GM12878 (cell line): ENCODE measurements around the gene HOMER2. TPM values are rescaled to one million over a fixed set of nuclear protein-coding genes. Genes with fewer than 3 reads are reported as not detected.

Source experiments
- ATAC-seq: fragments of 200-7000 bp; cut with Tn5 transposase; 3 replicates; pipeline ENCODE4 v1.9.1; 2020; ENCODE audit warnings: mild to moderate bottlenecking, moderate library complexity
- BruUV-seq: library from RNA; stranded (reverse); fragments of 400-500 nt; replicated peaks from 2 replicates; lab custom pipeline; 2021; lab: Mats Ljungman, UMichigan
- CTCF ChIA-PET: fragments of 300-600 bp; sonication (Branson Sonifier 250); formaldehyde crosslinking; extraction: SDS; loops from one replicate; lab custom pipeline; 2021; ENCODE audit warnings: inconsistent platforms; lab: Yijun Ruan, JAX
- POLR2A ChIA-PET: fragments of 350-600 bp; formaldehyde crosslinking; extraction: SDS; loops from one replicate; lab custom pipeline; 2021; ENCODE audit warnings: inconsistent platforms; lab: Charles Lee
- RAD21 ChIA-PET: fragments of 300-600 bp; sonication (Branson Sonifier 250); formaldehyde crosslinking; loops from one replicate; lab custom pipeline; 2023; ENCODE audit warnings: antibody characterized with exemption; ENCODE audit not compliant: unreplicated experiment; lab: Charles Lee
- SMC1A ChIA-PET: fragments of 300-600 bp; sonication (Branson Sonifier 250); formaldehyde crosslinking; loops from one replicate; lab custom pipeline; 2023; ENCODE audit not compliant: unreplicated experiment, uncharacterized antibody; lab: Charles Lee
- DNase-seq: peaks from one replicate; pipeline ENCODE4 v3.0.0-alpha.2; 2011; ENCODE audit warnings: low read depth, low spot score
- FAIRE-seq: peaks from 3 replicates; lab custom pipeline; 2011; peaks lifted over from hg19 to GRCh38; lab: Jason Lieb, UNC
- H2AFZ ChIP-seq: 2 replicates; pipeline ENCODE4 v1.6.0; 2011; ENCODE audit warnings: low read depth, low read length, control low read depth; ENCODE audit not compliant: control insufficient read depth
- H3K27ac ChIP-seq: 2 replicates; pipeline ENCODE4 v1.5.1; 2011; ENCODE audit warnings: control low read depth; ENCODE audit not compliant: control insufficient read depth, insufficient read depth
- H3K27me3 ChIP-seq, 2 experiments: replicated peaks in 1 of 2; 2 replicates each; pipeline versions ENCODE4 v1.6.0 to v1.6.1; 2011; ENCODE audit warnings: low read length in 1 of 2; ENCODE audit not compliant: control insufficient read depth in 2 of 2, insufficient read depth in 2 of 2
- H3K36me3 ChIP-seq, 2 experiments: 2 replicates each; pipeline ENCODE4 v1.5.1; 2011; ENCODE audit warnings: low read length in 1 of 2; ENCODE audit not compliant: control insufficient read depth in 2 of 2, insufficient read depth in 2 of 2
- H3K4me1 ChIP-seq: 2 replicates; pipeline ENCODE4 v1.6.1; 2011; ENCODE audit warnings: mild to moderate bottlenecking, low read length, moderate library complexity, mixed read lengths; ENCODE audit not compliant: control insufficient read depth, insufficient read depth
- H3K4me2 ChIP-seq: 2 replicates; pipeline ENCODE4 v1.6.0; 2011; ENCODE audit warnings: control low read depth; ENCODE audit not compliant: control insufficient read depth, insufficient read depth
- H3K4me3 ChIP-seq: fragments of 200-600 bp; sonication (generic); 2 replicates; pipeline ENCODE4 v1.5.1; 2016
- H3K79me2 ChIP-seq: 2 replicates; pipeline ENCODE4 v1.6.0; 2011; ENCODE audit warnings: low read length; ENCODE audit not compliant: control insufficient read depth, insufficient read depth
- H3K9ac ChIP-seq: 2 replicates; pipeline ENCODE4 v1.8.0; 2011; ENCODE audit warnings: low read length, control low read depth, mixed read lengths; ENCODE audit not compliant: control insufficient read depth, insufficient read depth
- H3K9me3 ChIP-seq: replicated peaks from 3 replicates; pipeline ENCODE4 v1.5.1; 2011; ENCODE audit warnings: mild to moderate bottlenecking, low read length; ENCODE audit not compliant: control insufficient read depth, insufficient read depth
- H4K20me1 ChIP-seq: 2 replicates; pipeline ENCODE4 v1.6.0; 2011; ENCODE audit not compliant: control insufficient read depth, insufficient read depth
- ASH2L ChIP-seq: fragments of 300-600, 200-600 bp; sonication (generic); IDR thresholded peaks from 2 replicates; pipeline ENCODE4 v1.6.1; 2017; ENCODE audit warnings: low read depth, mild to moderate bottlenecking, borderline replicate concordance
- ATF7 ChIP-seq: fragments of 450-650 bp; IDR thresholded peaks from 2 replicates; pipeline ENCODE4 v1.6.1; 2016; ENCODE audit warnings: low read depth, mild to moderate bottlenecking
- IRF4 ChIP-seq: IDR thresholded peaks from 2 replicates; pipeline ENCODE4 v1.6.1; 2011; ENCODE audit warnings: low read depth, low read length
- JUNB ChIP-seq: IDR thresholded peaks from 2 replicates; pipeline ENCODE4 v1.6.1; 2016; ENCODE audit warnings: antibody characterized with exemption, mild to moderate bottlenecking
- NR2C1 ChIP-seq: fragments of 450-650 bp; IDR thresholded peaks from 2 replicates; pipeline ENCODE4 v1.6.1; 2017; ENCODE audit warnings: antibody characterized with exemption, mild to moderate bottlenecking, moderate library complexity
- RCOR1 ChIP-seq: conservative IDR thresholded peaks from 2 replicates; pipeline ENCODE4 v1.6.1; 2012; ENCODE audit warnings: low read depth, low read length, improper control_type of control experiment
- SMAD5 ChIP-seq: IDR thresholded peaks from 2 replicates; pipeline ENCODE4 v1.6.1; 2016; ENCODE audit warnings: antibody characterized with exemption, low read depth
- SREBF2 ChIP-seq: IDR thresholded peaks from 2 replicates; pipeline ENCODE4 v1.6.1; 2012; ENCODE audit warnings: mild to moderate bottlenecking, low read length
- WRNIP1 ChIP-seq: IDR thresholded peaks from 2 replicates; pipeline ENCODE4 v1.6.1; 2011; ENCODE audit warnings: low read depth, low read length, improper control_type of control experiment, borderline replicate concordance
- ZBED1 ChIP-seq: IDR thresholded peaks from 2 replicates; pipeline ENCODE4 v1.6.1; 2016; ENCODE audit warnings: borderline replicate concordance
- WGBS: methylation state at CpG from one replicate; pipeline ENCODE4 v1.1.6; 2016; ENCODE audit warnings: low lambda C conversion rate; ENCODE audit not compliant: insufficient replicate concordance, insufficient coverage; ENCODE audit errors: missing lambda C conversion rate; 5-methylcytosine and 5-hydroxymethylcytosine counted together
- in situ Hi-C: fragments of 300-500 bp; cut with MboI; formaldehyde crosslinking; loops from 9 replicates; pipeline ENCODE4 v1.14.3; 2018; ENCODE audit warnings: mixed read lengths
- intact Hi-C: fragments of 100-400 bp; cut with micrococcal nuclease; formaldehyde crosslinking; loops from one replicate; pipeline ENCODE4 v1.14.2; 2022; ENCODE audit not compliant: unreplicated experiment
- polyA plus RNA-seq, 11 experiments: library from polyadenylated mRNA; depleted of rRNA in 4 of 11; unstranded in 6 of 11; stranded (reverse) in 5 of 11; fragments of >200 nt; fragmentation: Nextera tagmentation in 4 of 11; fragmentation: Illumina TruSeq in 1 of 11; extraction: Ambion mirVana in 4 of 11; extraction: Trizol in 1 of 11; gene quantifications; 1 replicate in 1 of 11; 2 replicates in 10 of 11; pipeline versions ENCODE4 v1.2.1 to v1.2.3, GENCODE V29; 2011 to 2016; ENCODE audit warnings: inconsistent platforms in 2 of 11, missing spikeins in 2 of 11, low read depth in 1 of 11
- total RNA-seq, 4 experiments: library from RNA; depleted of rRNA in 3 of 4; stranded (reverse); fragments of >200 nt in 3 of 4; fragmentation: Illumina TruSeq in 1 of 4; extraction: Trizol in 1 of 4; gene quantifications; 2 replicates each; pipeline versions ENCODE4 v1.2.1 to v1.2.3, GENCODE V29; 2013 to 2021
- TF ChIP-seq, protein P1 (sequence below): fragments of 450-650 bp; IDR thresholded peaks from 2 replicates; pipeline ENCODE4 v1.6.1; 2017; ENCODE audit warnings: mild to moderate bottlenecking, moderate library complexity
- TF ChIP-seq, protein P2 (sequence below): fragments of 450-650 bp; IDR thresholded peaks from 2 replicates; pipeline ENCODE4 v1.6.1; 2018; ENCODE audit warnings: mild to moderate bottlenecking, low read depth, moderate library complexity; ENCODE audit not compliant: partially characterized antibody

Gene HOMER2
- total and polyA plus RNA-seq, 10 of the 15 experiments (the other 5 are each of a cell fraction or from before 2014, with no cell fraction given) = 0.60 to 5.0 (median 1.8) TPM

DNA sequence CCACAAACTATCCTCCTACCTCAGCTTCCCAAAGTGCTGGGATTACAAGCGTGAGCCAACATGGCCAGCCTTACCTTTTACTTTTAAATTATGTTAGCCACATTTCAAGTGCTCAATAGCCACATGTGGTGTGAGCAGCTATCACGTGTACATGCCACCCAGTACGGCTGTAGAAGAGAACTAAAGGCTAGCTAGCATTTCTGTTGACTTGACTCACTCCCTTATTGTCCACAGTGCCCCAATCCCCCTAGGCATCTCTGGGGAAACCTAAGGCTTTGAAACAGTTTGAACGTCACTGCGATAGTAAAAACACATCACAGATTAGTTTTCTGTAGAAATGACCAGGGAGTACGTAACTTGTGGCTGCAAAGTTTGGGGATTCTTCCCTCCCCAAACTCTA is 46.9 kb upstream of the HOMER2 start:
- H3K4me2 ChIP-seq = no peak overlapping the region
- H3K9ac ChIP-seq = no peak overlapping the region
- no peaks in the 10 kb centered on the region for H3K9me3 ChIP-seq
- ChIA-PET POLR2A (interaction anchor here (0.8 kb wide), 1 partner anchor 469 kb away, joined by 3 read pairs; no protein-coding TSS in a partner anchor), RAD21 (interaction anchor here (0.7 to 1.7 kb wide), 8 partner anchors 10 to 468 kb away, joined by 3 to 9 read pairs (median 3); partner anchors contain the start of gene C15orf40), CTCF (interaction anchor here (0.6 to 4.2 kb wide), 18 partner anchors 11 to 559 kb away, joined by 3 to 43 read pairs (median 5); partner anchors contain the start of genes C15orf40, RAMAC and RPS17), SMC1A (interaction anchor here (0.8 to 1.8 kb wide), 16 partner anchors 10 to 469 kb away, joined by 3 to 16 read pairs (median 4); partner anchors contain the start of gene RPS17)
- TF ChIP-seq NR2C1 (no peak), SREBF2 (no peak), WRNIP1 (no peak), JUNB (no peak), SMAD5 (no peak), IRF4 (no peak), ASH2L (no peak), RCOR1 (no peak), ATF7 (no peak), ZBED1 (no peak)
- TF ChIP-seq, protein P1, sequence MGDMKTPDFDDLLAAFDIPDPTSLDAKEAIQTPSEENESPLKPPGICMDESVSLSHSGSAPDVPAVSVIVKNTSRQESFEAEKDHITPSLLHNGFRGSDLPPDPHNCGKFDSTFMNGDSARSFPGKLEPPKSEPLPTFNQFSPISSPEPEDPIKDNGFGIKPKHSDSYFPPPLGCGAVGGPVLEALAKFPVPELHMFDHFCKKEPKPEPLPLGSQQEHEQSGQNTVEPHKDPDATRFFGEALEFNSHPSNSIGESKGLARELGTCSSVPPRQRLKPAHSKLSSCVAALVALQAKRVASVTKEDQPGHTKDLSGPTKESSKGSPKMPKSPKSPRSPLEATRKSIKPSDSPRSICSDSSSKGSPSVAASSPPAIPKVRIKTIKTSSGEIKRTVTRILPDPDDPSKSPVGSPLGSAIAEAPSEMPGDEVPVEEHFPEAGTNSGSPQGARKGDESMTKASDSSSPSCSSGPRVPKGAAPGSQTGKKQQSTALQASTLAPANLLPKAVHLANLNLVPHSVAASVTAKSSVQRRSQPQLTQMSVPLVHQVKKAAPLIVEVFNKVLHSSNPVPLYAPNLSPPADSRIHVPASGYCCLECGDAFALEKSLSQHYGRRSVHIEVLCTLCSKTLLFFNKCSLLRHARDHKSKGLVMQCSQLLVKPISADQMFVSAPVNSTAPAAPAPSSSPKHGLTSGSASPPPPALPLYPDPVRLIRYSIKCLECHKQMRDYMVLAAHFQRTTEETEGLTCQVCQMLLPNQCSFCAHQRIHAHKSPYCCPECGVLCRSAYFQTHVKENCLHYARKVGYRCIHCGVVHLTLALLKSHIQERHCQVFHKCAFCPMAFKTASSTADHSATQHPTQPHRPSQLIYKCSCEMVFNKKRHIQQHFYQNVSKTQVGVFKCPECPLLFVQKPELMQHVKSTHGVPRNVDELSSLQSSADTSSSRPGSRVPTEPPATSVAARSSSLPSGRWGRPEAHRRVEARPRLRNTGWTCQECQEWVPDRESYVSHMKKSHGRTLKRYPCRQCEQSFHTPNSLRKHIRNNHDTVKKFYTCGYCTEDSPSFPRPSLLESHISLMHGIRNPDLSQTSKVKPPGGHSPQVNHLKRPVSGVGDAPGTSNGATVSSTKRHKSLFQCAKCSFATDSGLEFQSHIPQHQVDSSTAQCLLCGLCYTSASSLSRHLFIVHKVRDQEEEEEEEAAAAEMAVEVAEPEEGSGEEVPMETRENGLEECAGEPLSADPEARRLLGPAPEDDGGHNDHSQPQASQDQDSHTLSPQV = no peak
- TF ChIP-seq, protein P2, sequence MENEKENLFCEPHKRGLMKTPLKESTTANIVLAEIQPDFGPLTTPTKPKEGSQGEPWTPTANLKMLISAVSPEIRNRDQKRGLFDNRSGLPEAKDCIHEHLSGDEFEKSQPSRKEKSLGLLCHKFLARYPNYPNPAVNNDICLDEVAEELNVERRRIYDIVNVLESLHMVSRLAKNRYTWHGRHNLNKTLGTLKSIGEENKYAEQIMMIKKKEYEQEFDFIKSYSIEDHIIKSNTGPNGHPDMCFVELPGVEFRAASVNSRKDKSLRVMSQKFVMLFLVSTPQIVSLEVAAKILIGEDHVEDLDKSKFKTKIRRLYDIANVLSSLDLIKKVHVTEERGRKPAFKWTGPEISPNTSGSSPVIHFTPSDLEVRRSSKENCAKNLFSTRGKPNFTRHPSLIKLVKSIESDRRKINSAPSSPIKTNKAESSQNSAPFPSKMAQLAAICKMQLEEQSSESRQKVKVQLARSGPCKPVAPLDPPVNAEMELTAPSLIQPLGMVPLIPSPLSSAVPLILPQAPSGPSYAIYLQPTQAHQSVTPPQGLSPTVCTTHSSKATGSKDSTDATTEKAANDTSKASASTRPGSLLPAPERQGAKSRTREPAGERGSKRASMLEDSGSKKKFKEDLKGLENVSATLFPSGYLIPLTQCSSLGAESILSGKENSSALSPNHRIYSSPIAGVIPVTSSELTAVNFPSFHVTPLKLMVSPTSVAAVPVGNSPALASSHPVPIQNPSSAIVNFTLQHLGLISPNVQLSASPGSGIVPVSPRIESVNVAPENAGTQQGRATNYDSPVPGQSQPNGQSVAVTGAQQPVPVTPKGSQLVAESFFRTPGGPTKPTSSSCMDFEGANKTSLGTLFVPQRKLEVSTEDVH = no peak
- no peaks in the 10 kb centered on the region for H3K79me2 ChIP-seq
- no peaks in the 10 kb centered on the region; the same call in 1 of the 2 replicates for H3K4me1 ChIP-seq
- intact Hi-C loops (no loop called here), in situ Hi-C loops (no loop called here)
- no peak overlapping the region for H3K27ac ChIP-seq
- no peak overlapping the region for H3K4me3 ChIP-seq
- ATAC-seq (no peak), DNase-seq (no peak), FAIRE-seq (no peak)
- H4K20me1 ChIP-seq = no peaks in the 10 kb centered on the region
- WGBS = 88% methylated on average over 6 of the region's 6 CpGs
- H3K36me3 ChIP-seq = no peaks in the 10 kb centered on the region
- H3K27me3 ChIP-seq = no peaks in the 10 kb centered on the region
- BruUV-seq = no TSS peak
- no peak overlapping the region for H2AFZ ChIP-seq
